ENCODE results near the gene PBRM1.

Gene PBRM1

GRCh38 chr3:52703341-52703740, 17.6 kb upstream of the PBRM1 start:
- TF ChIP-seq CTCF (IDR thresholded peaks at IDR 0.05; ENCODE audit: control insufficient read depth, extremely low read depth, insufficient read depth): no peak
- DNase-seq (ENCODE audit: low read depth): no peak
- H3K4me3 ChIP-seq (ENCODE audit: low read depth, low read length): no peak overlapping the region

GRCh38 chr3:52697632-52697965, 11.9 kb upstream of the PBRM1 start:
- no peak for DNase-seq (ENCODE audit: low read depth)
- no peak overlapping the region for H3K4me3 ChIP-seq (ENCODE audit: low read depth, low read length)
- TF ChIP-seq CTCF (IDR thresholded peaks at IDR 0.05; ENCODE audit: control insufficient read depth, extremely low read depth, insufficient read depth): no peak

- H3K4me3 ChIP-seq (ENCODE audit: low read depth, low read length): no peak overlapping the region
- no peak for TF ChIP-seq CTCF (IDR thresholded peaks at IDR 0.05; ENCODE audit: control insufficient read depth, extremely low read depth, insufficient read depth)
- DNase-seq (ENCODE audit: low read depth): no peak
Measured at GRCh38 chr3:52696830-52697631, 11.3 kb upstream of the PBRM1 start.

- TF ChIP-seq CTCF (IDR thresholded peaks at IDR 0.05; ENCODE audit: control insufficient read depth, extremely low read depth, insufficient read depth): no peak
- DNase-seq (ENCODE audit: low read depth): no peak
- H3K4me3 ChIP-seq (ENCODE audit: low read depth, low read length): no peak overlapping the region
Measured at GRCh38 chr3:52695798-52696671, 10.3 kb upstream of the PBRM1 start.

- DNase-seq (ENCODE audit: low read depth): no peak
- no peak overlapping the region for H3K4me3 ChIP-seq (ENCODE audit: low read depth, low read length)
- TF ChIP-seq CTCF (IDR thresholded peaks at IDR 0.05; ENCODE audit: control insufficient read depth, extremely low read depth, insufficient read depth): no peak
Measured at GRCh38 chr3:52694528-52695189, 8.9 kb upstream of the PBRM1 start.

- TF ChIP-seq CTCF (IDR thresholded peaks at IDR 0.05; ENCODE audit: control insufficient read depth, extremely low read depth, insufficient read depth): no peak
- no peak overlapping the region for H3K4me3 ChIP-seq (ENCODE audit: low read depth, low read length)
- DNase-seq (ENCODE audit: low read depth): no peak
Measured at GRCh38 chr3:52693071-52693470, 7.4 kb upstream of the PBRM1 start.

All from LNCaP clone FGC (cell line).